Liver (tissue), 9 donors: ENCODE measurements around the gene THY1. TPM values are rescaled to one million over a fixed set of nuclear protein-coding genes. Genes with fewer than 3 reads are reported as not detected.

Experiments
- DNase-seq: peaks from one replicate; pipeline ENCODE4 v3.0.0-alpha.2; 2017; ENCODE audit warnings: low spot score
- H3K27ac ChIP-seq, 2 donors: one replicate each; pipeline ENCODE4 v1.7.0; 2013; ENCODE audit warnings: inconsistent platforms in 2 of 2, low read length in 2 of 2, control low read depth in 1 of 2, low read depth in 1 of 2, mild to moderate bottlenecking in 1 of 2
- H3K27me3 ChIP-seq, 4 donors: one replicate each; pipeline versions ENCODE4 v1.6.1 to v1.7.0; 2013; ENCODE audit warnings: low read length in 3 of 4, inconsistent platforms in 1 of 4, mild to moderate bottlenecking in 1 of 4, moderate library complexity in 1 of 4; ENCODE audit not compliant: control insufficient read depth in 4 of 4, insufficient read depth in 4 of 4
- H3K36me3 ChIP-seq, 4 donors: one replicate each; pipeline versions ENCODE4 v1.6.1 to v1.7.0; 2013; ENCODE audit warnings: low read length in 3 of 4, mild to moderate bottlenecking in 3 of 4, low read depth in 1 of 4, moderate library complexity in 1 of 4; ENCODE audit not compliant: control insufficient read depth in 4 of 4, insufficient read depth in 3 of 4
- H3K4me1 ChIP-seq, 4 donors: one replicate each; pipeline versions ENCODE4 v1.6.1 to v1.7.0; 2013; ENCODE audit warnings: low read length in 3 of 4, mild to moderate bottlenecking in 3 of 4, moderate library complexity in 1 of 4; ENCODE audit not compliant: control insufficient read depth in 4 of 4, insufficient read depth in 4 of 4
- H3K4me3 ChIP-seq, 3 donors: one replicate each; pipeline versions ENCODE4 v1.6.1 to v1.7.0; 2013; ENCODE audit warnings: low read length in 3 of 3, control low read depth in 1 of 3, low read depth in 1 of 3, mild to moderate bottlenecking in 1 of 3
- H3K9ac ChIP-seq, 2 donors: one replicate each; pipeline ENCODE4 v1.7.0; 2013; ENCODE audit warnings: low read length in 2 of 2, mild to moderate bottlenecking in 2 of 2, moderate library complexity in 2 of 2, control low read depth in 1 of 2, low read depth in 1 of 2
- H3K9me3 ChIP-seq, 4 donors: one replicate each; pipeline versions ENCODE4 v1.6.1 to v1.7.0; 2013; ENCODE audit warnings: low read length in 3 of 4; ENCODE audit not compliant: control insufficient read depth in 4 of 4
- EGR1 ChIP-seq, 2 donors: IDR thresholded peaks; 2 replicates each; pipeline ENCODE4 v1.6.1; 2016 to 2018; ENCODE audit warnings: antibody characterized with exemption in 2 of 2, low read depth in 2 of 2
- FOXA1 ChIP-seq: IDR thresholded peaks from 2 replicates; pipeline ENCODE4 v1.6.1; 2016; ENCODE audit warnings: antibody characterized with exemption
- FOXA2 ChIP-seq: IDR thresholded peaks from 2 replicates; pipeline ENCODE4 v1.6.1; 2016; ENCODE audit warnings: antibody characterized with exemption
- GABPA ChIP-seq, 2 donors: IDR thresholded peaks in 1 of 2; conservative IDR thresholded peaks in 1 of 2; 2 replicates each; pipeline ENCODE4 v1.6.1; 2016; ENCODE audit warnings: antibody characterized with exemption in 2 of 2, mild to moderate bottlenecking in 1 of 2, moderate library complexity in 1 of 2
- HNF4A ChIP-seq, 2 donors: conservative IDR thresholded peaks; 2 replicates each; pipeline ENCODE4 v1.6.1; 2016; ENCODE audit warnings: antibody characterized with exemption in 2 of 2, mild to moderate bottlenecking in 2 of 2
- HNF4G ChIP-seq: IDR thresholded peaks from 2 replicates; pipeline ENCODE4 v1.6.1; 2016; ENCODE audit warnings: antibody characterized with exemption
- JUND ChIP-seq, 2 donors: IDR thresholded peaks; 2 replicates each; pipeline ENCODE4 v1.6.1; 2016; ENCODE audit warnings: antibody characterized with exemption in 2 of 2
- NR2F2 ChIP-seq: IDR thresholded peaks from 2 replicates; pipeline ENCODE4 v1.6.1; 2016; ENCODE audit warnings: antibody characterized with exemption
- RAD21 ChIP-seq, 2 donors: IDR thresholded peaks; 2 replicates each; pipeline ENCODE4 v1.6.1; 2016; ENCODE audit warnings: antibody characterized with exemption in 2 of 2, mild to moderate bottlenecking in 2 of 2
- RXRA ChIP-seq, 2 donors: IDR thresholded peaks; 2 replicates each; pipeline ENCODE4 v1.6.1; 2017 to 2018; ENCODE audit warnings: antibody characterized with exemption in 2 of 2, mild to moderate bottlenecking in 1 of 2
- SP1 ChIP-seq: IDR thresholded peaks from 2 replicates; pipeline ENCODE4 v1.6.1; 2018; ENCODE audit warnings: antibody characterized with exemption, mild to moderate bottlenecking
- TAF1 ChIP-seq: conservative IDR thresholded peaks from 2 replicates; pipeline ENCODE4 v1.6.1; 2016; ENCODE audit warnings: antibody characterized with exemption, mild to moderate bottlenecking
- YY1 ChIP-seq: IDR thresholded peaks from 2 replicates; pipeline ENCODE4 v1.6.1; 2016; ENCODE audit warnings: antibody characterized with exemption, mild to moderate bottlenecking
- WGBS: extraction: QIAGEN DNeasy Blood & Tissue Kit; methylation state at CpG from one replicate; pipeline ENCODE4 v1.1.7; 2013; 5-methylcytosine and 5-hydroxymethylcytosine counted together
- polyA plus RNA-seq, 2 donors: library from polyadenylated mRNA; stranded (reverse) in 1 of 2; unstranded in 1 of 2; fragments of 200-250 nt in 1 of 2; fragments of >200 nt in 1 of 2; fragmentation: Nextera tagmentation in 1 of 2; extraction: Ambion mirVana in 1 of 2; gene quantifications; one replicate each; pipeline versions ENCODE4 v1.2.1 to v1.2.3, GENCODE V29; 2013 to 2015
- total RNA-seq, 2 donors: library from RNA; depleted of rRNA; stranded (reverse); fragments of >200 nt; gene quantifications; one replicate each; pipeline ENCODE4 v1.2.3, GENCODE V29; 2014
- TF ChIP-seq, protein P1 (sequence below): IDR thresholded peaks from 2 replicates; pipeline ENCODE4 v1.6.1; 2016; ENCODE audit warnings: antibody characterized with exemption
- TF ChIP-seq, protein P2 (sequence below): fragments of 150-350 bp; IDR thresholded peaks from 2 replicates; pipeline ENCODE4 v1.5.1; 2017; ENCODE audit warnings: improper control_type of control experiment, low read depth, low read length; ENCODE audit not compliant: missing input control
- TF ChIP-seq, protein P3 (sequence below): IDR thresholded peaks from 2 replicates; pipeline ENCODE4 v1.6.1; 2016; ENCODE audit warnings: antibody characterized with exemption
- TF ChIP-seq, protein P4 (sequence below): IDR thresholded peaks from 2 replicates; pipeline ENCODE4 v1.6.1; 2016; ENCODE audit warnings: antibody characterized with exemption, mild to moderate bottlenecking
- TF ChIP-seq, protein P5 (sequence below): IDR thresholded peaks from 2 replicates; pipeline ENCODE4 v1.6.1; 2016; ENCODE audit warnings: antibody characterized with exemption
- donor health status: healthy.
- donor health status: healthy.
- donor health status: healthy.
- donor health status: healthy.
- donor health status: healthy.

The THY1 gene
- total and polyA plus RNA-seq, 4 donors, result 0.51 to 5.1 (median 1.1) TPM

DNA sequence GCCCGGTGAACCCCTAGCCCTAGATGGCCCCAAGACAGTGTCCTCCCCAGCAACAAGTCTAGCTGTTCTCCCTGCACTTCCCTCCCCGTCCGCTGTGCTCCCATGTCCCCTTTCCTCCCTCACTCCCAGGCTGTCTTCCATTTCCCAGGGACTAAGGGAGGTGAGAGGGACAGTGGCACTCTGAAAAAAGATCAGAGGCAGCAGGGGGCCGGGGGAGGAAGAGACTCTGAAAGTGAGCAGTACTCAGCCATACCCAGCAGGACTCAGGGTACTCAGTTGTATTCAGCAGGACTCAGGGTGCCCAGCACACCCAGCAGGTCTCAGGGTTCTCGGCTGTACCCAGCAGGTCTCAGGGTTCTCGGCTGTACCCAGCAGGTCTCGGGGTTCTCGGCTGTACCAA is 48.4 kb upstream of the THY1 start:
- Histone ChIP-seq H3K4me1 (peaks cover 1 to 17% (median 11%) of the 10 kb centered on the region in 4 donors), H3K27me3 (no peaks in the 10 kb centered on the region), H3K36me3 (no peaks in the 10 kb centered on the region), H3K27ac (no peak overlapping the region), H3K4me3 (no peak overlapping the region), H3K9ac (no peak overlapping the region), H3K9me3 (peaks cover 0 to 2% (median 0%) of the 10 kb centered on the region in 4 donors)
- WGBS, result 86% methylated on average over 8 of the region's 8 CpGs
- TF ChIP-seq GABPA (IDR thresholded peaks at IDR 0.05 in 1 of 2, conservative IDR thresholded peaks at IDR 0.05 in 1 of 2) (no peak), HNF4A (conservative IDR thresholded peaks at IDR 0.05) (no peak), TAF1 (no peak), JUND (IDR thresholded peaks at IDR 0.05) (no peak), NR2F2 (no peak), RXRA (IDR thresholded peaks at IDR 0.05) (no peak), FOXA2 (no peak), HNF4G (no peak), YY1 (no peak), FOXA1 (no peak), RAD21 (IDR thresholded peaks at IDR 0.05) (no peak), SP1 (no peak), EGR1 (IDR thresholded peaks at IDR 0.05; ENCODE audit: low read depth in 2 of 2) (no peak)
- TF ChIP-seq, protein P1, sequence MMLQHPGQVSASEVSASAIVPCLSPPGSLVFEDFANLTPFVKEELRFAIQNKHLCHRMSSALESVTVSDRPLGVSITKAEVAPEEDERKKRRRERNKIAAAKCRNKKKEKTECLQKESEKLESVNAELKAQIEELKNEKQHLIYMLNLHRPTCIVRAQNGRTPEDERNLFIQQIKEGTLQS, result no peak
- TF ChIP-seq, protein P2, sequence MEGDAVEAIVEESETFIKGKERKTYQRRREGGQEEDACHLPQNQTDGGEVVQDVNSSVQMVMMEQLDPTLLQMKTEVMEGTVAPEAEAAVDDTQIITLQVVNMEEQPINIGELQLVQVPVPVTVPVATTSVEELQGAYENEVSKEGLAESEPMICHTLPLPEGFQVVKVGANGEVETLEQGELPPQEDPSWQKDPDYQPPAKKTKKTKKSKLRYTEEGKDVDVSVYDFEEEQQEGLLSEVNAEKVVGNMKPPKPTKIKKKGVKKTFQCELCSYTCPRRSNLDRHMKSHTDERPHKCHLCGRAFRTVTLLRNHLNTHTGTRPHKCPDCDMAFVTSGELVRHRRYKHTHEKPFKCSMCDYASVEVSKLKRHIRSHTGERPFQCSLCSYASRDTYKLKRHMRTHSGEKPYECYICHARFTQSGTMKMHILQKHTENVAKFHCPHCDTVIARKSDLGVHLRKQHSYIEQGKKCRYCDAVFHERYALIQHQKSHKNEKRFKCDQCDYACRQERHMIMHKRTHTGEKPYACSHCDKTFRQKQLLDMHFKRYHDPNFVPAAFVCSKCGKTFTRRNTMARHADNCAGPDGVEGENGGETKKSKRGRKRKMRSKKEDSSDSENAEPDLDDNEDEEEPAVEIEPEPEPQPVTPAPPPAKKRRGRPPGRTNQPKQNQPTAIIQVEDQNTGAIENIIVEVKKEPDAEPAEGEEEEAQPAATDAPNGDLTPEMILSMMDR, result no peak
- TF ChIP-seq, protein P3, sequence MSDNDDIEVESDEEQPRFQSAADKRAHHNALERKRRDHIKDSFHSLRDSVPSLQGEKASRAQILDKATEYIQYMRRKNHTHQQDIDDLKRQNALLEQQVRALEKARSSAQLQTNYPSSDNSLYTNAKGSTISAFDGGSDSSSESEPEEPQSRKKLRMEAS, result no peak
- TF ChIP-seq, protein P4, sequence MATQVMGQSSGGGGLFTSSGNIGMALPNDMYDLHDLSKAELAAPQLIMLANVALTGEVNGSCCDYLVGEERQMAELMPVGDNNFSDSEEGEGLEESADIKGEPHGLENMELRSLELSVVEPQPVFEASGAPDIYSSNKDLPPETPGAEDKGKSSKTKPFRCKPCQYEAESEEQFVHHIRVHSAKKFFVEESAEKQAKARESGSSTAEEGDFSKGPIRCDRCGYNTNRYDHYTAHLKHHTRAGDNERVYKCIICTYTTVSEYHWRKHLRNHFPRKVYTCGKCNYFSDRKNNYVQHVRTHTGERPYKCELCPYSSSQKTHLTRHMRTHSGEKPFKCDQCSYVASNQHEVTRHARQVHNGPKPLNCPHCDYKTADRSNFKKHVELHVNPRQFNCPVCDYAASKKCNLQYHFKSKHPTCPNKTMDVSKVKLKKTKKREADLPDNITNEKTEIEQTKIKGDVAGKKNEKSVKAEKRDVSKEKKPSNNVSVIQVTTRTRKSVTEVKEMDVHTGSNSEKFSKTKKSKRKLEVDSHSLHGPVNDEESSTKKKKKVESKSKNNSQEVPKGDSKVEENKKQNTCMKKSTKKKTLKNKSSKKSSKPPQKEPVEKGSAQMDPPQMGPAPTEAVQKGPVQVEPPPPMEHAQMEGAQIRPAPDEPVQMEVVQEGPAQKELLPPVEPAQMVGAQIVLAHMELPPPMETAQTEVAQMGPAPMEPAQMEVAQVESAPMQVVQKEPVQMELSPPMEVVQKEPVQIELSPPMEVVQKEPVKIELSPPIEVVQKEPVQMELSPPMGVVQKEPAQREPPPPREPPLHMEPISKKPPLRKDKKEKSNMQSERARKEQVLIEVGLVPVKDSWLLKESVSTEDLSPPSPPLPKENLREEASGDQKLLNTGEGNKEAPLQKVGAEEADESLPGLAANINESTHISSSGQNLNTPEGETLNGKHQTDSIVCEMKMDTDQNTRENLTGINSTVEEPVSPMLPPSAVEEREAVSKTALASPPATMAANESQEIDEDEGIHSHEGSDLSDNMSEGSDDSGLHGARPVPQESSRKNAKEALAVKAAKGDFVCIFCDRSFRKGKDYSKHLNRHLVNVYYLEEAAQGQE, result no peak
- TF ChIP-seq, protein P5, sequence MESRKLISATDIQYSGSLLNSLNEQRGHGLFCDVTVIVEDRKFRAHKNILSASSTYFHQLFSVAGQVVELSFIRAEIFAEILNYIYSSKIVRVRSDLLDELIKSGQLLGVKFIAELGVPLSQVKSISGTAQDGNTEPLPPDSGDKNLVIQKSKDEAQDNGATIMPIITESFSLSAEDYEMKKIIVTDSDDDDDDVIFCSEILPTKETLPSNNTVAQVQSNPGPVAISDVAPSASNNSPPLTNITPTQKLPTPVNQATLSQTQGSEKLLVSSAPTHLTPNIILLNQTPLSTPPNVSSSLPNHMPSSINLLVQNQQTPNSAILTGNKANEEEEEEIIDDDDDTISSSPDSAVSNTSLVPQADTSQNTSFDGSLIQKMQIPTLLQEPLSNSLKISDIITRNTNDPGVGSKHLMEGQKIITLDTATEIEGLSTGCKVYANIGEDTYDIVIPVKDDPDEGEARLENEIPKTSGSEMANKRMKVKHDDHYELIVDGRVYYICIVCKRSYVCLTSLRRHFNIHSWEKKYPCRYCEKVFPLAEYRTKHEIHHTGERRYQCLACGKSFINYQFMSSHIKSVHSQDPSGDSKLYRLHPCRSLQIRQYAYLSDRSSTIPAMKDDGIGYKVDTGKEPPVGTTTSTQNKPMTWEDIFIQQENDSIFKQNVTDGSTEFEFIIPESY, result no peak
- peak; percentile 9 for DNase-seq
